ENCODE results near the gene PDXDC1. TPM values are rescaled to one million over a fixed set of nuclear protein-coding genes. Genes with fewer than 3 reads are reported as not detected.
"Not testable (repeated sequence)": the region's sequence is repeated elsewhere in the genome, so short reads cannot be mapped to it uniquely, and the experiment has no call there.

Gene PDXDC1
- total and polyA plus RNA-seq, 8 donors, result 51.5 to 82.8 (median 72.8) TPM

DNA sequence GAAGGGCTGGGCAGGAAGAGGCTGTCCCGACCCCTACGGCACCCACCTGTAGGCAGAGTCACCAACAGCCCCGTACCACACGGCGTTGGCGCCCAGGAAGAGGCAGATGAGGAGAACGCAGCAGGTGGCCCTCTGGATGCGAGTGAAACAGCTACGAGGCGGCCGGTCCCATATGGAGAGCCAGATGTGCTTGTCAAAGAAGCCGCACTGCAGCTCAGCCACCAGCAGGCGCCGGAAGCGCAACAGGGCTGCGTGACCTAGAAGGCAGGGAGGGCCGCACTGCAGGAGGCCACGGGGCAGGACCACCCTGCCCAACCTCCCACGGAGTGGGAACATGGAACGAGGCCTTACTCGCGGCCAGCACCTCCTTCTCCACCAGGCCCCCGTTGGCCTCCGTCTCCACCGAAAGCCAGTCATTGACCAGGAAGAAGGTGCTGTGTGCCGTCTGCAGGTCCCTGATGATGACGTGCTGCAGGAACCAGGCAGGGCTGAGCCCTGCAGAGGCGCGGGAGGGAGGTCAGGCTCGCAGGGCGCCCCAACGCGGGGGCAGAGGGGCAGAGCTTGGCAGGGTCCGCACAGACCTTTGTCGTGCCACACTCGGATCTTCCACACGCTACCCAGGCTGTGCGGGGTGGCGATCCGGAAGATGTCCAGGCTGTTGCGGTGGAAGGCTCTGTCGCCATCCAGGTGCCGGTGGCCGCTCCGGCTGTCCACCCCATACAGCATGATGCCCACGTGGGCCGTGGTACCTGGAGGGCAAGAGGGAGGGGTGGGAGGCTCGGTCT, 153.0 kb downstream of the PDXDC1 start:
- FAIRE-seq; H3K4me1 ChIP-seq; H3K27me3 ChIP-seq; ATAC-seq; H3K4me3 ChIP-seq; H3K9me3 ChIP-seq; H3K36me3 ChIP-seq; intact Hi-C loops (cut with DNase I); H3K27ac ChIP-seq: not testable (repeated sequence)
- whole genome bisulfite sequencing, 2 donors, result 96 to 97% methylated on average over 18 to 36 of the region's 48 CpGs
- DNase-seq, result peak in 2 of 6 donors; percentile 3 to 36

DNA sequence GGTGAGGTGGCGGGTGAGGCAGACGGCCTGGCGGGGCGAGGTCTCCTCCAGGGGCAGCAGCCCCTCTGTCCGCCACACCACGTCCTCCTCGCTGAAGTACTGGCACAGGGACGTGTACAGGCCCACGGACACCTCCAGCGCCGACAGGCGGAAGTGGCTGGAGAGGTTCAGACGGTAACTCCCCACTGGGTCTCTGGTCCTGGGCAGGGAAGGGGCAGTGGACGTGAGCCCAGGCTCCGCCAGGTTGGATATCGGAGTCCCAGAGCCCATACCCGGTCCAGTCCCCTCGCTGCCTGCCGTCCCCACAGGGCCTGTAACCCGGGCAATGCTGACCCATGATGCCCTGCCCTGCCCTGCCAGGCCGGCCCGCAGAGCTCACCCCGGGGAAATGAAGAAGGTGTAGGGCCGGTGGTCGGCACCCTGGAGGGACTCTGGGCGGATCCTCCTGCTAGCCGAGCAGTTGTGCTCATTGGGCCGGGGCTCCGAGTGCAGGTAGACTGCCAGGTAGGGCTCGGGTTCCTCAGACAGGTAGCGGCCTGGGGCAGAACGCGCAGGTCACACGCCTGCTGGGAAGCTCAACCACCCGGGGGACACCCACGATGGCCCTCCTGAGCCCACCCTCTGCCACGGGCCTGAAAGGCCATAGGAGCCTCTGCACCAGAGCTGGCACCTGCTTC, 155.6 kb downstream of the PDXDC1 start:
- whole genome bisulfite sequencing, 2 donors, result 97% methylated on average over 17 to 31 of the region's 37 CpGs
- H3K27me3 ChIP-seq; intact Hi-C loops (cut with DNase I); H3K36me3 ChIP-seq; FAIRE-seq; H3K27ac ChIP-seq; H3K4me3 ChIP-seq; H3K4me1 ChIP-seq; H3K9me3 ChIP-seq; ATAC-seq: not testable (repeated sequence)
- peak in 2 of 6 donors; percentile 12 to 63 for DNase-seq

GRCh38 chr16:15130943-15131700, 156.3 kb downstream of the PDXDC1 start:
- H3K27ac ChIP-seq; H3K9me3 ChIP-seq; H3K27me3 ChIP-seq; intact Hi-C loops (cut with DNase I); H3K4me3 ChIP-seq; H3K4me1 ChIP-seq; ATAC-seq; FAIRE-seq; H3K36me3 ChIP-seq: not testable (repeated sequence)
- peak in 1 of 6 donors; percentile 29 for DNase-seq
- WGBS, 2 donors, result 95 to 97% methylated on average over 25 to 46 of the region's 51 CpGs

DNA sequence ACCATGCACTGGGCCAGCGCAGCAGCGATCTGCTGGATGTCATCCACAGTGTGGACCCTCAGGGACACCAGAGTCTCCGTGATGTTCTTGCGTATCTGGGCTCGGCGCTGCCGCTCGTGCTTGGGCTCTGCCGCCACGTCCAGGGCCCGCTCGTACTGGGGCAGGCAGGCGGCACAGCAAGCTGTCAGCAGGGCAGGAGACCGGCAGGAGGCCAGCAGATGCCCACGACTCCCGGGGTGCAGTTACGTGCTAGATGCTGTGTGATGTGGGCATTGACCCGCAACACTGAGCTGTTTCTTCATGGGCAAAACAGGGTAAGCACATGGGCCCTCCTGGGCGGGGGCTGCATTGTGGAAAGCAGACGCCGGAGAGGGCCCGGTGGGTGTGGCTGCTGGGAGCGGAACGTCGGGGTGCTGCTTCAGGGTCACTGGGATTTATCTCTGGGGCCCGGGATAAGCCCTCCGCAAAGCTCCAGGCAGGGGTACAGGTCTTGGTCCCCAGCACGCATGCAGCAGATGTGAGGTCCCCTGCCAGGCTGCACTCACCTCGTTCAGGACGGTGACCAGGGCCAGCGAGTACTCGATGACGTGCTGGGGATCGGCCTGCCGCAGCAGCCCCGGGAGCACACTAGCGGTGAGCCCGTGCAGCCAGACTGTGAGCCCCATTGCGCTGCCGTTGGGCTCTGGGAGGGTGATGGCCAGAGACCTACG, 158.0 kb downstream of the PDXDC1 start:
- ATAC-seq; intact Hi-C loops (cut with DNase I); H3K4me3 ChIP-seq; H3K4me1 ChIP-seq; H3K9me3 ChIP-seq; H3K27me3 ChIP-seq; H3K27ac ChIP-seq; FAIRE-seq; H3K36me3 ChIP-seq: not testable (repeated sequence)
- peak in 2 of 6 donors; percentile 3 to 51 for DNase-seq
- 93% methylated on average over 17 to 32 of the region's 41 CpGs for WGBS, 2 donors

- H3K9me3 ChIP-seq; intact Hi-C loops (cut with DNase I); H3K4me1 ChIP-seq; H3K27me3 ChIP-seq; ATAC-seq; H3K4me3 ChIP-seq; H3K27ac ChIP-seq; H3K36me3 ChIP-seq; FAIRE-seq: not testable (repeated sequence)
- peak in 3 of 6 donors; percentile 2 to 57 (median 17) for DNase-seq
- 93 to 97% methylated on average over 8 to 19 of the region's 31 CpGs for WGBS, 2 donors
Observed at GRCh38 chr16:15133554-15133953, 158.7 kb downstream of the PDXDC1 start.

DNA sequence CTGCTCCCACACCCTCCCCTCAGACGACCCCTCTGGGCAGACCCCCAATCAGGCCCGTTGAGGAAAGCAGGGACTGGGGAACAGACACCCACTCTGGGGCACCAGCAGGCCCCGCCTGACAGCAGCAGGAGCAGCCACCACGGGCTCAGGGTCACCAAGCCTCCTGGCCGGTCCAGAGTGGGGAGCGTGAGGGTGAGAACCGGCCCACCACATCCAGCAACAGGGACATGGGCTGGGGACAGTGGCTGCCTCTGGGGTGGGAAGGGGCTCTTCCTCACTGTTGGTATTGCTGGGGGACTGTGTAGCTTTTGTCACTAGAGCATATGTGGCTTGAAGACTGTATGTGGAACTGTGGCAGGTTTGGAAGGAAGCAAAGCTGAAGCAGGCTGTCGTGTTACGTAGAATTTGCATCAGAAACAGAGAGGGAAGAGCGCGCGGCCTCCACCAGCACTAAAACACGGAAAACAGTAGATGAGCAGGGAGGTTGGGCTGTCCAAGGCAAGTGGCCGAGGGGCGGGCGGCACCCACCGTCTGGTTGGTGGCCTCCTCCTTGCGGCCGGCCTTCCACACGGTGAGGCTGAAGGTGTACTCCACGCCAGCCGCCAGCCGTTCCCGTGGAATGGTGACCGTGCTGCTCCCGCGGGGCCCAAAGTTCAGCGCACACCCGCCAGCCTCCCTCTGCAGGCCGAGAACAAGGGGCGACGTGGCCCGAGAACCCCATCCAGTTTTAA, 160.1 kb downstream of the PDXDC1 start:
- H3K27ac ChIP-seq; ATAC-seq; intact Hi-C loops (cut with DNase I); H3K9me3 ChIP-seq; DNase-seq; FAIRE-seq; H3K27me3 ChIP-seq; H3K4me3 ChIP-seq; H3K4me1 ChIP-seq; H3K36me3 ChIP-seq: not testable (repeated sequence)
- WGBS, 2 donors, result 94 to 97% methylated on average over 6 to 24 of the region's 33 CpGs

DNA sequence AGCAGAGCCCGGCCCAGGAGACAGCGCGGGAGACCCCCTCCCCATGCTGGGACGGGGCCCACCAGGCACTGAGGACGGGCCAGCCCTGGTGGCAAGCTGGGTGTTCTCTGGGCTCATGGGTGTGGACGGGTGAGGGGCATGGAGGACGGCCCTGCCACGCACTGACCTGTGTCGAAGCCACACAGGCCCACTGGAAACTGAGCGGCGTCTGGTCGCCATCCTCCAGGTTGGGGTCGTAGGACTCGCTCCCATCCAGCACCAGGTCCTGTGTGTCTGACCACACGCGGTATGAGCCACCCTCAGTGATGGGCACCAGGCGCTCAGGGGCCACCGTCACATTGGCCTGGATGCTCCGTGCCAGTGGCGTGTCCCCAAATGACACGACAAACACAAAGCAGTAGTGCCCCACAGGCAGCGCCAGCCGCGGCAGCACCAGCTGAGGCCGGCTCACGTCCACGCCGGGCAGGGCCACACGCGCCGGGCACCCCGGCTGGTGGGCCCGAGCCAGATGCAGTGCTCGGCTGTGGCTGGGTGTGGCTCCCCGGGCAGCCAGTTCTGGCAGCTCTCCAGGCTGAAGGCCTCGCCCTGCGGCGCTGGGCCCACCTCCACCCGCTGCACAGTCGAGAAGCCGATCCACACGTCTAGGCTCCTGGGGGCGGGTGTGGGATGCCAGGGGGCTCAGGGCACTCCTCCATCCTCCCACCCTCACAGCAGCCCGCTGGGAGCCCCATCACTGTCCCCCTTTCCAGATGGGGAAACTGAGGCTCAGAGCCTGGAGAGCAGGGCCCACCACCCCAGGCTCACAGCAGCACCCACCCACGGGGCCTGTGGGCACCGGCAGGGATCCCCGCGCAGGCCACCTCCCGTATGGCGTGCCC, 160.9 kb downstream of the PDXDC1 start:
- H3K27me3 ChIP-seq; H3K4me3 ChIP-seq; H3K36me3 ChIP-seq; H3K4me1 ChIP-seq; intact Hi-C loops (cut with DNase I); FAIRE-seq; H3K27ac ChIP-seq; H3K9me3 ChIP-seq: not testable (repeated sequence)
- peak in 1 of 6 donors; percentile 10 for DNase-seq
- peak in 1 of 4 donors; percentile 14 for ATAC-seq
- 93 to 94% methylated on average over 27 to 44 of the region's 50 CpGs for WGBS, 2 donors

DNA sequence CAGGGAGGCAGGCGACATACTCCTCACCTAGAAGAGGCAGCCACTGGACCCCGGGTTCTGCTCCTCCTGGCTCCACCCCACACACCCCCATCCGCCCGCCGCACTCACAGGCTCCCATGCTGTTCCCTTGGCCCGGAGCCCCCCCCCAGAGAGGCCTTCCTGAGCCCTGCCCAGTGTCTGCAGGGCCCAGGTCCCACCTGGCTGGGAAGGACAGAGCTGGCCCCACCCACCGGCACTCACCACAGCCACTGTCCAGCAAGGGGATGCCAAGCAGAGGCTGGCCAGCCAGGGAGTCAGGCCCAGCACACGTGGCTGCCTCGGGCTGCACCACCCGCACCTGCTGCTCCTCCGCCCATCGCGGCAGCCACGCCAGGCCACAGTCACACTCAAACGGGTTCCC, 162.7 kb downstream of the PDXDC1 start:
- H3K36me3 ChIP-seq; ATAC-seq; H3K9me3 ChIP-seq; H3K4me1 ChIP-seq; FAIRE-seq; H3K4me3 ChIP-seq; H3K27ac ChIP-seq; H3K27me3 ChIP-seq; intact Hi-C loops (cut with DNase I): not testable (repeated sequence)
- DNase-seq, result peak in 3 of 6 donors; percentile 14 to 66 (median 15)
- WGBS, 2 donors, result 88 to 89% methylated on average over 7 to 14 of the region's 15 CpGs

GRCh38 chr16:15140444-15141365, 165.9 kb downstream of the PDXDC1 start:
- H3K27me3 ChIP-seq; H3K9me3 ChIP-seq; intact Hi-C loops (cut with DNase I); H3K27ac ChIP-seq; H3K4me1 ChIP-seq; FAIRE-seq; H3K4me3 ChIP-seq; H3K36me3 ChIP-seq: not testable (repeated sequence)
- peak in 2 of 4 donors; percentile 29 to 37 for ATAC-seq
- 84 to 88% methylated on average over 16 to 30 of the region's 30 CpGs for WGBS, 2 donors
- DNase-seq, result peak in 4 of 6 donors; percentile 11 to 71 (median 22)
